Breast epithelium (tissue), 3 donors: Measurements from ENCODE around the gene SERPINA3.

ENCODE experiments used
- CTCF ChIP-seq, 3 donors: fragments of 450-650 bp; IDR thresholded peaks; one replicate each; pipeline ENCODE4 v1.5.1; 2016 to 2017; ENCODE audit warnings: antibody characterized with exemption in 3 of 3, mild to moderate bottlenecking in 3 of 3, moderate library complexity in 3 of 3
- POLR2A ChIP-seq: fragments of 450-650 bp; IDR thresholded peaks from one replicate; pipeline ENCODE4 v1.6.1; 2016; ENCODE audit warnings: antibody characterized with exemption, mild to moderate bottlenecking, moderate library complexity
- POLR2AphosphoS5 ChIP-seq, 3 donors: sonication (generic); formaldehyde crosslinking; IDR thresholded peaks; one replicate each; pipeline ENCODE4 v1.6.1; 2017; ENCODE audit warnings: antibody characterized with exemption in 3 of 3

GRCh38 chr14:94570440-94570839, 41.8 kb upstream of the SERPINA3 start:
- TF ChIP-seq POLR2A (no peak), CTCF (IDR thresholded peaks at IDR 0.05) (no peak), POLR2AphosphoS5 (IDR thresholded peaks at IDR 0.05) (no peak)
